Caco-2 (cell line): ENCODE results near the gene ZNF622. TPM values are rescaled to one million over a fixed set of nuclear protein-coding genes. Genes with fewer than 3 reads are reported as not detected.

ENCODE experiments used
- BruUV-seq: library from RNA; stranded (reverse); fragments of 400-500 nt; replicated peaks from 2 replicates; lab custom pipeline; 2021; lab: Mats Ljungman, UMichigan
- CTCF ChIA-PET: fragments of 300-600 bp; sonication (Branson Sonifier 250); formaldehyde crosslinking; loops from one replicate; lab custom pipeline; 2022; ENCODE audit warnings: antibody characterized with exemption; lab: Charles Lee
- POLR2A ChIA-PET: fragments of 300-600 bp; sonication (Branson Sonifier 250); formaldehyde crosslinking; loops from one replicate; lab custom pipeline; 2022; ENCODE audit warnings: antibody characterized with exemption; lab: Charles Lee
- DNase-seq, 2 experiments: peaks; one replicate each; pipeline versions ENCODE4 v3.0.0 to v3.0.0-alpha.2; 2020 to 2022
- H3K27me3 ChIP-seq: replicated peaks from 2 replicates; pipeline ENCODE4 v1.6.0; 2011; ENCODE audit warnings: low read length; ENCODE audit not compliant: control insufficient read depth, insufficient read depth
- H3K36me3 ChIP-seq: 2 replicates; pipeline ENCODE4 v1.5.1; 2011; ENCODE audit warnings: low read length; ENCODE audit not compliant: control insufficient read depth, insufficient read depth
- H3K4me1 ChIP-seq: fragments of 250-450 bp; sonication (Bioruptor Pico); 2 replicates; pipeline ENCODE4 v1.5.1; 2020; ENCODE audit warnings: mild to moderate bottlenecking
- H3K4me3 ChIP-seq: 2 replicates; pipeline ENCODE4 v1.5.1; 2011; ENCODE audit warnings: low read depth, mild to moderate bottlenecking, control low read depth, low read length
- H3K9me3 ChIP-seq: fragments of 250-450 bp; sonication (Bioruptor Pico); 2 replicates; pipeline ENCODE4 v1.5.1; 2020; ENCODE audit warnings: mild to moderate bottlenecking, moderate library complexity
- H3K27ac Mint-ChIP-seq: one replicate; pipeline ENCODE4 v1.8.0; 2022; ENCODE audit warnings: mixed read lengths; ENCODE audit not compliant: unreplicated experiment
- H3K27me3 Mint-ChIP-seq: one replicate; pipeline ENCODE4 v1.8.0; 2022; ENCODE audit warnings: mixed read lengths; ENCODE audit not compliant: insufficient read depth, unreplicated experiment
- H3K36me3 Mint-ChIP-seq: one replicate; pipeline ENCODE4 v1.8.0; 2022; ENCODE audit warnings: mild to moderate bottlenecking, mixed read lengths; ENCODE audit not compliant: insufficient read depth, unreplicated experiment
- H3K4me1 Mint-ChIP-seq: one replicate; pipeline ENCODE4 v1.8.0; 2022; ENCODE audit warnings: low read depth, mixed read lengths; ENCODE audit not compliant: unreplicated experiment
- H3K4me3 Mint-ChIP-seq: one replicate; pipeline ENCODE4 v1.8.0; 2022; ENCODE audit warnings: mild to moderate bottlenecking, moderate library complexity, mixed read lengths; ENCODE audit not compliant: unreplicated experiment
- H3K9me3 Mint-ChIP-seq: one replicate; pipeline ENCODE4 v1.8.0; 2022; ENCODE audit warnings: mixed read lengths; ENCODE audit not compliant: unreplicated experiment
- CTCF ChIP-seq, 2 experiments: fragments of 200-600 bp in 1 of 2; IDR thresholded peaks; 1 replicate in 1 of 2; 2 replicates in 1 of 2; pipeline versions ENCODE4 v1.5.1 to v1.8.0; 2011 to 2022; ENCODE audit warnings: antibody characterized with exemption in 1 of 2, control low read depth in 1 of 2, inconsistent platforms in 1 of 2, low read depth in 1 of 2, low read length in 1 of 2, mild to moderate bottlenecking in 1 of 2, moderate library complexity in 1 of 2; ENCODE audit not compliant: insufficient read depth in 1 of 2, severe bottlenecking in 1 of 2, unreplicated experiment in 1 of 2
- intact Hi-C: fragments of 100-400 bp; cut with micrococcal nuclease; formaldehyde crosslinking; loops from one replicate; pipeline ENCODE4 v1.10.0; 2022; ENCODE audit not compliant: unreplicated experiment
- total RNA-seq: library from RNA; stranded (reverse); gene quantifications from 2 replicates; pipeline ENCODE4 v1.2.3, GENCODE V29; 2022

The ZNF622 gene
- total RNA-seq, 1 experiment from 2014 or later, result 46.0 TPM

GRCh38 chr5:16471387-16471786 lies 5.8 kb upstream of the ZNF622 start:
- Mint-ChIP-seq H3K4me1 (peaks cover 17% of the 10 kb centered on the region), H3K4me3 (no peak overlapping the region), H3K9me3 (no peaks in the 10 kb centered on the region), H3K36me3 (peaks cover 11% of the 10 kb centered on the region), H3K27me3 (no peaks in the 10 kb centered on the region), H3K27ac (no peak overlapping the region)
- Histone ChIP-seq H3K27me3 (no peaks in the 10 kb centered on the region), H3K4me3 (no peak overlapping the region), H3K36me3 (no peaks in the 10 kb centered on the region; the same call in 1 of the 2 replicates), H3K4me1 (0 out of 2 replicates have a peak, but pooled peaks cover 9% of the 10 kb centered on the region), H3K9me3 (no peaks in the 10 kb centered on the region)
- intact Hi-C loops, result no loop called here
- CTCF ChIA-PET, result no interaction called here
- no peak for TF ChIP-seq CTCF (IDR thresholded peaks at IDR 0.05; ENCODE audit: insufficient read depth in 1 of 2, low read depth in 1 of 2, low read length in 1 of 2, severe bottlenecking in 1 of 2, unreplicated experiment in 1 of 2)
- POLR2A ChIA-PET, result no interaction called here
- no peak for DNase-seq
- no TSS peak for BruUV-seq

GRCh38 chr5:16467363-16468219 lies 2.0 kb upstream of the ZNF622 start:
- H3K4me1 ChIP-seq, result peaks cover 11% of the 10 kb centered on the region; the same call in 1 of the 2 replicates
- peaks cover 33% of the 10 kb centered on the region for H3K36me3 Mint-ChIP-seq
- no peaks in the 10 kb centered on the region for H3K9me3 ChIP-seq
- intact Hi-C loops, result loop anchor here (1.0 kb wide), 1 partner anchor 16 kb away; no protein-coding TSS in a partner anchor
- H3K27ac Mint-ChIP-seq, result peak overlapping the region; percentile 92
- no peak overlapping the region for H3K4me3 ChIP-seq
- H3K9me3 Mint-ChIP-seq, result no peaks in the 10 kb centered on the region
- ChIA-PET POLR2A (no interaction called here), CTCF (no interaction called here)
- peak overlapping the region; percentile 92 for H3K4me3 Mint-ChIP-seq
- peaks cover under 1% of the 10 kb centered on the region for H3K36me3 ChIP-seq
- no peak for TF ChIP-seq CTCF (IDR thresholded peaks at IDR 0.05; ENCODE audit: insufficient read depth in 1 of 2, low read depth in 1 of 2, low read length in 1 of 2, severe bottlenecking in 1 of 2, unreplicated experiment in 1 of 2)
- no peaks in the 10 kb centered on the region for H3K27me3 ChIP-seq
- BruUV-seq, result no TSS peak
- H3K27me3 Mint-ChIP-seq, result no peaks in the 10 kb centered on the region
- H3K4me1 Mint-ChIP-seq, result peaks cover 33% of the 10 kb centered on the region
- no peak for DNase-seq

- Histone ChIP-seq H3K4me3 (peak overlapping the region; percentile 96), H3K27me3 (no peaks in the 10 kb centered on the region), H3K4me1 (peaks cover 24% of the 10 kb centered on the region; the same call in 1 of the 2 replicates), H3K36me3 (peaks cover 6% of the 10 kb centered on the region), H3K9me3 (no peaks in the 10 kb centered on the region)
- Mint-ChIP-seq H3K9me3 (no peaks in the 10 kb centered on the region), H3K36me3 (peaks cover 60% of the 10 kb centered on the region), H3K27me3 (no peaks in the 10 kb centered on the region), H3K4me1 (peaks cover 51% of the 10 kb centered on the region), H3K27ac (peak overlapping the region; percentile 92), H3K4me3 (peak overlapping the region; percentile 92)
- ChIA-PET CTCF (no interaction called here), POLR2A (no interaction called here)
- BruUV-seq, result TSS peak; percentile 72
- intact Hi-C loops, result no loop called here
- TF ChIP-seq CTCF (IDR thresholded peaks at IDR 0.05; ENCODE audit: insufficient read depth in 1 of 2, low read depth in 1 of 2, low read length in 1 of 2, severe bottlenecking in 1 of 2, unreplicated experiment in 1 of 2), result no peak
- no peak for DNase-seq
Observed at GRCh38 chr5:16464664-16465543, 696 bp downstream of the ZNF622 start.
